T-helper 1 cell treated with Interleukin-12 subunit alpha and Interleukin-12 subunit beta and Interleukin-4 antibody, amounts not matched to agents 30 μg/mL and 1 μg/mL, for 36 hours (primary cell): Measurements from ENCODE around the gene WIPF1.

Experiments
- H3K27ac Mint-ChIP-seq: one replicate; pipeline ENCODE4 v1.8.0; 2021; ENCODE audit warnings: mild to moderate bottlenecking, mixed read lengths
- H3K27me3 Mint-ChIP-seq: one replicate; pipeline ENCODE4 v1.8.0; 2021; ENCODE audit warnings: low read depth, mixed read lengths
- H3K36me3 Mint-ChIP-seq: one replicate; pipeline ENCODE4 v1.8.0; 2021; ENCODE audit warnings: low read depth, mixed read lengths
- H3K4me1 Mint-ChIP-seq: one replicate; pipeline ENCODE4 v1.8.0; 2021; ENCODE audit warnings: low read depth, mixed read lengths
- H3K4me3 Mint-ChIP-seq: one replicate; pipeline ENCODE4 v1.8.0; 2021; ENCODE audit warnings: mild to moderate bottlenecking, moderate library complexity, mixed read lengths
- H3K9me3 Mint-ChIP-seq: one replicate; pipeline ENCODE4 v1.8.0; 2021; ENCODE audit warnings: mixed read lengths

WIPF1 gene

DNA sequence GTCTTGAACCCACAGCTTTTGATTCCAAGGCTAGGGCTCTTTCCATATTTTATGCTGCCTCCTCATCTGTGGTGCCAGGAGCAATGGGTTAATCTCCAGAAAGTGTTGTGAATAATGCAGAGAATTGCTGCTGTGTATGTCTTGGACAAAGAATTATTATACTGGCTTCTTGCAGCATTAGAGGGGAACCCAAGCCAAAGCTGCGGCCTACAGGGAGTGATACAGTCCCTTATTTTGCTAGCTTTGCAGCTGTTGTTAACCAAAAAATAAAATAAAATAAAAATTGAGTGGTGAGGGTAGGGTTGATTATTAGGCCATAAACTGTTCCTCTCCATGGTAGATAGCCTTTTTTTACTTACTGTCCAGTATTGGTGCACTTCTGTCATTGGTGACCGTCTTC lies 16.7 kb downstream of the WIPF1 start:
- Mint-ChIP-seq H3K27me3 (no peaks in the 10 kb centered on the region), H3K4me3 (no peak overlapping the region), H3K9me3 (no peaks in the 10 kb centered on the region), H3K4me1 (peaks cover 52% of the 10 kb centered on the region), H3K36me3 (peaks cover 55% of the 10 kb centered on the region), H3K27ac (no peak overlapping the region)

DNA sequence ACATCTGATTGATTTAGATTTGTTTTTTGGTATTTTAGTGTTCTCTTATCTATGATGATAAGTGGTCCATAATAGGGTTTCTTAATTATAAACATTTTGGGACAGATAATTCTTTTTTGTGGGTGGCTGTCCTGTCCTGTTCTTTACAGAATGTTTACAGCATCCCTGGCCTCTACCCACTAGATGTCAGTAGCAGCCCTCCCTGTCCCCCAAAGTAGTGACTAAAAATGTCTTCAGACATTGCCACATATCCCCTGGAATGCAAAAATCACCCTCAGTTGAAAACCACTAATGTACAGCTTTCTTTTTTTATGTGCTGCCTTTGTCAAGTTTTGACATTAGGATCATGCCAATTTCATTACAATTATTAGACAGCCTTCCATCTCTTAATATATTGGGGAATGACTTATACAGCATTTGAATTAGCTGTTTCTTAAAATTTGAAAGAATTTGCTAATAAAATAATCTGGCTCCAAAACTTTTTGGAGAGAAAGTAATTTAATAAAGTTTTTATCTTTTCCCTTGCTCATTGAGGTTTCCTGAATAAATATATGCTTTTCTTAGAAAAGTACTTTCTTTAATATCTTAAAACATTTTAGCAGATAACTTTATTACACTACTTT lies 19.5 kb downstream of the WIPF1 start:
- peaks cover 48% of the 10 kb centered on the region for H3K4me1 Mint-ChIP-seq
- no peaks in the 10 kb centered on the region for H3K27me3 Mint-ChIP-seq
- H3K9me3 Mint-ChIP-seq: no peaks in the 10 kb centered on the region
- H3K27ac Mint-ChIP-seq: no peak overlapping the region
- H3K4me3 Mint-ChIP-seq: no peak overlapping the region
- H3K36me3 Mint-ChIP-seq: peaks cover 60% of the 10 kb centered on the region

DNA sequence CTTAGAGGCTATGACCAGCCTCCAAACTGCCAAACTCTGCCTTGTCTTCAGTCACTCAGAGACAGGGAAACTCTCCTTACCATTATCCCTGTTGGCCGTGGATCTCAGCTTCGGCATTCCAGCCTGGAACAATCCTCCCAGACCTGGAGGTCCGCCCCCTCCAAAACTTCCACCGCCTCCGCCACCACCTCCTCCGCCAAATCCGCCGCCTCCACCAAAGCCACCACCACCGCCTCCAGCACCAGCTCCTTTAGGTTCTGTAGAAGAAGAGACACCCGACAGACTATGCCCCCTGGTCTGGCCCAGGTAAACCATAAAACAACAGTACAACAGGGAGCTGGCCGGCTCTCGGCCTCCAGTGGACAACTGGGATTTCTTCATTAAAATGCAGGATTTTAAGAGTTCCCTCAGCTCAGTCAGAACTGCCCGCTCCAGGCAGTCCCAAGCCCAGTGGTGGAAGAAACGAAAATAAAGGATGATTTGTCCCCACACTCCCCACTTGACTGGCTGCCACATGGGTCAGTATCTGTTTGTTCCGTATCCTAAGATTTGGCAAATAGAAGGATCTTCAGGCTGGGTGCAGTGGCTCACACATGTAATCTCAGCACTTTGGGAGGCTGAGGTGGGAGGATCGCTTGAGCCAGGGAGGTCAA lies 22.4 kb downstream of the WIPF1 start:
- H3K27ac Mint-ChIP-seq: no peak overlapping the region
- H3K36me3 Mint-ChIP-seq: peaks cover 62% of the 10 kb centered on the region
- no peaks in the 10 kb centered on the region for H3K27me3 Mint-ChIP-seq
- peaks cover 50% of the 10 kb centered on the region for H3K4me1 Mint-ChIP-seq
- H3K9me3 Mint-ChIP-seq: no peaks in the 10 kb centered on the region
- no peak overlapping the region for H3K4me3 Mint-ChIP-seq

DNA sequence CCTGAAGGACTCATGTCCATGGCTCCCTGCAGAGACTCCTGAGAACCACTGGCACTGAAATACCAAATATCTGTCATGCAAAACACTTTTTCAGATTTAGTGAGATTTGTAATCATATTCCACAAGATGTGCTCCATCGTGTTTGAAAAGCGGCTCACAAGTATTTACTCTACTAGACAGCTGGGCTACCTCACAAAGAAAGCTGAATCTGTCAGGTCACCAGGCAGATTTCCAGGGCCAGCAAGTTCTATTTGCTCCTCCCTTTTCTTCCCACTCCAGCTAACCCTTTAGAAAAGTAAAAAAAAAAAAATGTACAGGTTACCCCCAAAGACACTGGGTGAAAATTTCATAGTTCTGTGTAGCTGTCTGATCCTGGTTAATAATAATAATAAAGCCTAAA lies 22.9 kb downstream of the WIPF1 start:
- Mint-ChIP-seq H3K27ac (peak overlapping the region; percentile 45), H3K9me3 (no peaks in the 10 kb centered on the region), H3K36me3 (peaks cover 63% of the 10 kb centered on the region), H3K27me3 (no peaks in the 10 kb centered on the region), H3K4me3 (no peak overlapping the region), H3K4me1 (peaks cover 54% of the 10 kb centered on the region)

DNA sequence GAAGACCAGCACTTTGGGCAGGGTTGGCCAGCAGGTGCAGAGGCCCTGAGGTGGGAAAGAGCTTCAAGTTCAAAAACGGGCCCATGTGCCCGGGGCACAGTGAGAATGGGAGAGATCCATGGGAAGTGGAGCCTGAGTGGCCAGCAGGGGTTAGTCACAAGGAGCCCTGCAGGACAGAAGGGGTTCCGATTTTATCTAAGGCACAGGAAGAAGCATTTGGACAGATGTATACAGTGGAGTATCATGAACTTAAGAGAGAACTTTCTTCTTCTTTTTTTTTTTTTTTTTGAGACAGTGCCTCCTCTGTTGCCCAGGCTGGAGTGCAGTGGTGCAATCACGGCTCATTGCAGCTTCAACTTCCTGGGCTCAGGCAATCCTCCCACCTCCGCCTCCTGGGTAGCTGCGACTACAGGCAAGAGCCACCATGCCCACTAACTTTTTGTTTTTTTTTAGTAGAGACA lies 24.0 kb downstream of the WIPF1 start:
- H3K4me1 Mint-ChIP-seq: peaks cover 58% of the 10 kb centered on the region
- no peaks in the 10 kb centered on the region for H3K9me3 Mint-ChIP-seq
- H3K27ac Mint-ChIP-seq: no peak overlapping the region
- H3K36me3 Mint-ChIP-seq: peaks cover 67% of the 10 kb centered on the region
- no peak overlapping the region for H3K4me3 Mint-ChIP-seq
- no peaks in the 10 kb centered on the region for H3K27me3 Mint-ChIP-seq

DNA sequence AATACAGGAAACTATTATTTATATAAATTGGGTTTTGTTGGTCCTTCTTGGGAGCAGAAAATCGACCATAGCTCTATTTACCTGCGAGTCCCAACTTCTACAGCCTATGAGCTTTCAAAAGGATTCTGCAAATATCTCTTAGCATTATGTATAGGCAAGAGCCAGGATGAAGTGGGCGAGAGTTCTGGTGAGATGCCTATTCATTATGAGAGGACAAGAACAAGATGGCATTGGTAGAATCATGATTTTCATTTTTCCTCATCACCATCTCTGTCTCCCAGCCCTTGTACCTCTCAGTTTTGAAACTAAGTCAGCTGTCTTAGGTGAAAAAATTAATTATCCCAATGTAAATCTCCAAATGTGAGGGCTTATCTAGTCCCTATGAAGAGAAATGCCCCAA lies 25.0 kb downstream of the WIPF1 start:
- H3K27me3 Mint-ChIP-seq: no peaks in the 10 kb centered on the region
- peaks cover 56% of the 10 kb centered on the region for H3K4me1 Mint-ChIP-seq
- H3K4me3 Mint-ChIP-seq: no peak overlapping the region
- H3K27ac Mint-ChIP-seq: no peak overlapping the region
- no peaks in the 10 kb centered on the region for H3K9me3 Mint-ChIP-seq
- peaks cover 68% of the 10 kb centered on the region for H3K36me3 Mint-ChIP-seq

DNA sequence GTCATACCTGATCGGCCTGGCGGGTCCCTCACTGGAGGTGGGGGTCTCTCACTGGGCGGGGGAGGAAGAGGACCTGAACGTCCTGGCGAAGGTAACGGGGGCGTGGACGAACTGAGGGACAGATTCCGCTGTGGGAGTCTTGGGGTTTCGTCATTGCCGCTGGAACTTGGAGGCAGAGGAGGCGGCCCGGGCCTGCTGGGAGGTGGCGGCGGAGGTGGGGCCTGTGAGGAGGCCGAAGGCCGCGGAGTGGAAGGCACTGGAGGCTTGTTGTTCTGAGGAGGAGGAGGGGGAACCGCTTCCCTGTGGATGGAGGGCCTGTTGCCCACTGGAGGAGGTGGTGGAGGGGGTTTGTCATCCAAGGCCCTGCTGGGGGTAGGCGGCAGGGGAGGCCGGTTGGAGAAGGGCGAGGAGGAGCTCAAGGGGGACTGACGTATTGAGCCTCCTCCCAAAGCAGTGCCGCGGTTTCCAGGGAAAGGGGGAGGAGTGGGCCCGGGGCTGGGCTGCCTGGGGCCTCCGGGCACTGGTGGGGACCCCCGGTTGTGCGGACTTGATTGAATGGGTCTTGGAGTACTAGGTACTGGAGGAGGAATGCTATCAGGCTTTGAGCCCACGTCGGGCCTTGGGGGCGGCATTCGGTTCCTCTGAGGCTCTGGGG lies 25.8 kb downstream of the WIPF1 start:
- Mint-ChIP-seq H3K4me1 (peaks cover 58% of the 10 kb centered on the region), H3K27me3 (no peaks in the 10 kb centered on the region), H3K9me3 (no peaks in the 10 kb centered on the region), H3K27ac (no peak overlapping the region), H3K36me3 (peaks cover 72% of the 10 kb centered on the region), H3K4me3 (peak overlapping the region; percentile 30)

DNA sequence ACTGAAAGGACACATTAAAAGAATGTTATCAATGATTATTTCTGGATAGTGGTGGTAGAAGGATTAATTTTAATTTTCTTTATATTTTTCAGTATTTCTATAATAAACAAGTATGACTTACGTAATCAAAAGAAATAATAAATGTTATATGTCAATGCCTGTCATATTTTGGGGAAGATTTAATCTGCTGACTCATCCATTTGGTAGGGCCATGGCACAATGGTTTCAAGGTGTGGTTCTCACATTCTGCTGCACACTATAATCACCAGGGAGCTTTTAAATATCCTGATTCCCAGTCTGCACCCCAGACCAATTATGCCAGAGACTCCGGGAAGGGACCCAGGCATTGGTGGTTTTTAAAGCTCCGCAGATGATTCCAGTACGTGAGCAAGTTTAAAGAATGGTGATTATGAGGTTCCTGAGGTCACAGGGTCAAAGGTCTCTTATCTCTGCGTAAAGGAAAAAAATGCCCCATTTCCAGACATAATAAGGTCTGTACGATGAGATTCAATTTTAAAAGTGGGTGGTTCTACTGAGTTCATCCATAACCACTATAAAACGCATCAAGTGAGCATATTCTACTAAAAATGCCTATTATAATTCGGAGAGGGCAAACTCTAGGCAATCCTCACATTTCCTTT lies 27.2 kb downstream of the WIPF1 start:
- H3K27ac Mint-ChIP-seq: peak overlapping the region; percentile 20

DNA sequence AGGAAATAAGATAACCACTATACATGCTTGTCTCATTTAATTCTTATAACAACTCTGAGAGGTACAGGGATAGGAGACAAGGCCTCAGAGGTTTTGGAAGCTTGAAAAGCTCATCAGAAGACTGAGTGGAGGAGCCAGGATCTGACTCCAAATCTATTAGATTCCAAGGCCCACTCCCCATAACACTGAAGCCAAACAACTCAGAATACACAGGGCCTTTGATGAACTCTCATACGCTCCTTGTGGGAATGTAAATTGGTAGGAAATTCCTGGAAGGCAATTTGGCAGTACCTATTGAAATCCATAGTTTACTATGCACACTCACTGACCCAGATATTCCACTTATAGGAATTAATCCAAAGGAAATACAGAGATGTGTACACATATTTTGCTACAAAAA lies 27.9 kb downstream of the WIPF1 start:
- no peaks in the 10 kb centered on the region for H3K27me3 Mint-ChIP-seq
- H3K9me3 Mint-ChIP-seq: no peaks in the 10 kb centered on the region
- peaks cover 74% of the 10 kb centered on the region for H3K36me3 Mint-ChIP-seq
- peak overlapping the region; percentile 66 for H3K27ac Mint-ChIP-seq
- H3K4me3 Mint-ChIP-seq: no peak overlapping the region
- peaks cover 52% of the 10 kb centered on the region for H3K4me1 Mint-ChIP-seq

More for the DNA sequence above, 27.2 kb downstream of the WIPF1 start:
- no peaks in the 10 kb centered on the region for H3K27me3 Mint-ChIP-seq
- peaks cover 56% of the 10 kb centered on the region for H3K4me1 Mint-ChIP-seq
- H3K4me3 Mint-ChIP-seq: no peak overlapping the region
- no peaks in the 10 kb centered on the region for H3K9me3 Mint-ChIP-seq
- H3K36me3 Mint-ChIP-seq: peaks cover 77% of the 10 kb centered on the region

DNA sequence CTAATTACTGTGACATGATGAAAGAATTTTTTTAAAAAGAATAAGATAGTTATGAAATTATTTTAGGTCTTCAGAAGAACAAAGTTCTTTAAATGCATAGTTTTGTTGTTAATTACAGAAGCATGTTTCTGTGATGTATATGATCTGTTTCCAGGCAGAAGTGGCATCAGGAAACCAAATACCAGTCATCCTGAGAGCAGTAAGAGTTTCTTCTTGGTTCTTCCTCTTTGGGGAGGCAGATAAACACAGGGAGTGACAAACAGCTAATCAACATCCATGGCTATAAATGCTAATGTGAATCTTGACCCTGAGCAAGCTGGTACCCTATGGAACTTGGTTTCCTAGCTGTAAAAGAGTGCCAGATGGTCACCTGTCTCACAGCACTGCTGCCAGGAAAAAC lies 29.2 kb downstream of the WIPF1 start:
- Mint-ChIP-seq H3K27me3 (no peaks in the 10 kb centered on the region), H3K4me1 (peaks cover 46% of the 10 kb centered on the region), H3K36me3 (peaks cover 65% of the 10 kb centered on the region)

DNA sequence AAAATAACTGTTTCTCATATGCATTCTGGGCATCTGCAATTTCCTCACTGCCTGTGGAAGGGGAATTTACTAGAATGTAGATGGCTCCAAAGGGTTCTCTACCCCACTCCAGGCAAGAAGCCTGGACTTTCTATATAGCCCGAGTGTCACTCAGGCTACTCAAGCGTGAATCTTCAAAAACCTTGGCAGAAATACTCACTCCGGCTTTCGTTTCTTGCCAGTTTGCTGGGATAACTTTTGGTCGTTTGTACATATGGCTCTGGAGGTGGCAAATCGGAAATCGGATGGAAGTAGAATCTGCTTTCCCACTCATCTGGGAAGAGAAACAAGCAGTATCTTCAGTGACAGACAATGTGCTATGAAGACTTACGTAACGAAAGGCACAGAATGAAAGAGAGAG lies 30.7 kb downstream of the WIPF1 start:
- Mint-ChIP-seq H3K36me3 (peaks cover 66% of the 10 kb centered on the region), H3K4me3 (no peak overlapping the region), H3K4me1 (peaks cover 37% of the 10 kb centered on the region), H3K9me3 (no peaks in the 10 kb centered on the region), H3K27me3 (no peaks in the 10 kb centered on the region), H3K27ac (peak overlapping the region; percentile 12)

More for the DNA sequence above, 29.2 kb downstream of the WIPF1 start:
- Mint-ChIP-seq H3K9me3 (no peaks in the 10 kb centered on the region), H3K4me3 (no peak overlapping the region), H3K27ac (no peak overlapping the region)

DNA sequence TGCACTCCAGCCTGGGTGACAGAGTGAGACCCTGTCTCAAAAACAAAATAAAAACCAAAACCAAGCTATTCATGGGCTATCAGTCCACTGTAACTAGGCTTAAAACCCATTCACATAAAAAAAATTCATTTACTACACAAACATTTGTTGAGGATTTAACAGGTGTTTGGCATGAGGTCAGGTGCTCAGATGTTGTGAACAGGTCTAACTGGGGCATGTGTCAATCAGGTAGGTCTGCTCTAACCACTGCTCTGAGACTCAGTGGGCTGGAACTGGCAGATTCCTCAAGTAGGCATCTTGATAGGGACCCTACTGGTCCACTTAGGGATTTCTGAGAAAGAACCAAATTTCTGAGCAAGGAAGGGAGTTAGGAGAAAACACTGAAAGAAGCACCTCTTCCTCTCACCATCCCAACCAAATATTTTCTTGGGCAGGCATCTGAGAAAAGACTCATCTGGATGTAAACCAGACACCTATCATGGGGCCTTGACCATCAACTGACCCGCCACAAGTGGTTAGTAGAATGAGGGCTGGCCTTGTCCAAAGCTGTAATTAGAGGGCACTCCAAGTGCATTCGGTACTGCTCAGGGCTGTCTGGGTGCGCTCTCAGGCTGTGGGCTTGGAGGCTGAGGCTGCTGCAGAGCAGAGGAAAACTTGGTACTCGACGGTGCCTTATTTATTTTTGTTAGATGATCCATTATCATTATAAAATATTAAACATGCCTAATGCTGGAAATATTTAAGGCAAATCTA lies 33.9 kb downstream of the WIPF1 start:
- no peak overlapping the region for H3K4me3 Mint-ChIP-seq
- H3K36me3 Mint-ChIP-seq: peaks cover 55% of the 10 kb centered on the region
- H3K4me1 Mint-ChIP-seq: peaks cover 13% of the 10 kb centered on the region
- H3K27ac Mint-ChIP-seq: no peak overlapping the region
- no peaks in the 10 kb centered on the region for H3K27me3 Mint-ChIP-seq
- H3K9me3 Mint-ChIP-seq: no peaks in the 10 kb centered on the region

DNA sequence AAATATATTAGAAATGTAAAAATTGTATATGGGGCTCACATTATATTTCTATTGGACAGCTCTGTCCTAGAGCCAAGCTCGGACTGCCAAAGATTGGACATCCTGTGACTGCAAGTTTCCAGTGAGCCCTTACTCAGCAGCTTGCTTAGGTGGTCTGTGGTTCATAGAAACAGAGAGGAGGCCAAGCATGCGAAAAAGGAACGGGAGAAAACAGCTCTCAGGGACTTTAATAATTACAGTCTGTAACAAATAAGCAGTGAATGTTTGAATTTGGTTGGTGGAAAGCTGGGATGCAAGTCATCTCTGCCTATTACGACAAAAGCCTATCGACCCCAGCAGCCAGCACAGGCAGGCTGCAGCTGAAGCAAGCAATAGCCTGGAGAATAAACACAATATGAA lies 35.6 kb downstream of the WIPF1 start:
- Mint-ChIP-seq H3K9me3 (no peaks in the 10 kb centered on the region), H3K4me3 (no peak overlapping the region), H3K27me3 (no peaks in the 10 kb centered on the region), H3K27ac (no peak overlapping the region), H3K4me1 (peaks cover 5% of the 10 kb centered on the region), H3K36me3 (peaks cover 45% of the 10 kb centered on the region)

DNA sequence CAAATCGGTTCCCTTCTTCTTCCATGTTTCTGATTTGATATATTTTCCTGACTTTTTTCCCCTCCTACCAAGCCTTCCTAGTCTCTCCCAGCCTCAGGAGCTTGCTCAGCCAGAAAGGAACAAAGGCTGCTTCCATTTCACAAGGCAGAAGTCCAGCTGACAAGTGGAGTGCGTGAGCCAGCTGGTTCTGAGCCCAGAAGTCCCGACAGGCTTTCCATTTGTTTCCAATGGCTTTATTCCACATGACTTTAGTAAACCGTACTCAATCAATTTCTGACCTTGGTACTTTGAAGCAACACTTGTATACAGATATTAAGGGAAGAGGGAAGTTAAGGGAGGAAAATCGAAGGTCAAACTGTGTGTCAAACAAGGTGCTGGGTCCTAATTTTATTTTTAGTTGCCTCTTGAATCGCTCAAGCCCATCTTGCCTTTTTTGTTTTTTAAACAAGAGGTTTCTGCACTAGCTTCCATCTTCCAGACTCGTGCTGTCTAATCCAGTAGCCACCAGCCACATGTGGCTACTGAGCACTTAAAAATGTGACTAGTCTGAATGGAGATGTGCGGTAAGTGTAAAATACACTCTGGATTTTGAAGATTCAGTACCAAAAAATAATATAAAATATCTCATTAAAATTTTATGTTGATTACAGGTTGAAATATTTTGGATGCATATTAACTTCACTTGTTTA lies 36.2 kb downstream of the WIPF1 start:
- no peaks in the 10 kb centered on the region for H3K27me3 Mint-ChIP-seq
- H3K4me3 Mint-ChIP-seq: no peak overlapping the region
- peaks cover 42% of the 10 kb centered on the region for H3K36me3 Mint-ChIP-seq
- peaks cover 4% of the 10 kb centered on the region for H3K4me1 Mint-ChIP-seq
- H3K9me3 Mint-ChIP-seq: no peaks in the 10 kb centered on the region
- peak overlapping the region; percentile 6 for H3K27ac Mint-ChIP-seq
